ENCODE measurements around the gene AP4M1. TPM values are rescaled to one million over a fixed set of nuclear protein-coding genes. Genes with fewer than 3 reads are reported as not detected.

Gene AP4M1
- total RNA-seq, 1 donor from 2014 or later, result 16.9 TPM

GRCh38 chr7:100154651-100155491, 53.4 kb downstream of the AP4M1 start:
- no peak for DNase-seq (ENCODE audit: low spot score)
- peaks cover 35% of the 10 kb centered on the region for H3K4me1 Mint-ChIP-seq (ENCODE audit: low read depth)
- H3K27me3 Mint-ChIP-seq (ENCODE audit: low read depth), result no peaks in the 10 kb centered on the region
- peaks cover 7% of the 10 kb centered on the region for H3K36me3 Mint-ChIP-seq (ENCODE audit: low read depth)
- H3K4me3 Mint-ChIP-seq (ENCODE audit: unreplicated experiment), result no peak overlapping the region
- H3K9me3 Mint-ChIP-seq (ENCODE audit: low read depth), result no peaks in the 10 kb centered on the region
- peak overlapping the region; percentile 45 for H3K27ac Mint-ChIP-seq (ENCODE audit: unreplicated experiment)
- TF ChIP-seq CTCF (IDR thresholded peaks at IDR 0.05), result no peak

GRCh38 chr7:100155553-100156317, 54.3 kb downstream of the AP4M1 start:
- Mint-ChIP-seq H3K9me3 (ENCODE audit: low read depth) (no peaks in the 10 kb centered on the region), H3K36me3 (ENCODE audit: low read depth) (peaks cover 7% of the 10 kb centered on the region), H3K27me3 (ENCODE audit: low read depth) (no peaks in the 10 kb centered on the region), H3K4me1 (ENCODE audit: low read depth) (peaks cover 28% of the 10 kb centered on the region), H3K27ac (ENCODE audit: unreplicated experiment) (no peak overlapping the region), H3K4me3 (ENCODE audit: unreplicated experiment) (no peak overlapping the region)
- DNase-seq (ENCODE audit: low spot score), result no peak
- TF ChIP-seq CTCF (IDR thresholded peaks at IDR 0.05), result no peak

GRCh38 chr7:100156331-100157068, 55.1 kb downstream of the AP4M1 start:
- DNase-seq (ENCODE audit: low spot score), result no peak
- Mint-ChIP-seq H3K36me3 (ENCODE audit: low read depth) (peaks cover 7% of the 10 kb centered on the region), H3K9me3 (ENCODE audit: low read depth) (no peaks in the 10 kb centered on the region), H3K4me3 (ENCODE audit: unreplicated experiment) (peak overlapping the region; percentile 75), H3K4me1 (ENCODE audit: low read depth) (peaks cover 28% of the 10 kb centered on the region), H3K27me3 (ENCODE audit: low read depth) (no peaks in the 10 kb centered on the region), H3K27ac (ENCODE audit: unreplicated experiment) (peak overlapping the region; percentile 69)
- TF ChIP-seq CTCF (IDR thresholded peaks at IDR 0.05), result no peak

GRCh38 chr7:100157069-100157333, 55.6 kb downstream of the AP4M1 start:
- H3K9me3 Mint-ChIP-seq (ENCODE audit: low read depth), result no peaks in the 10 kb centered on the region
- TF ChIP-seq CTCF (IDR thresholded peaks at IDR 0.05), result no peak
- peak overlapping the region; percentile 76 for H3K27ac Mint-ChIP-seq (ENCODE audit: unreplicated experiment)
- peaks cover 28% of the 10 kb centered on the region for H3K4me1 Mint-ChIP-seq (ENCODE audit: low read depth)
- no peaks in the 10 kb centered on the region for H3K27me3 Mint-ChIP-seq (ENCODE audit: low read depth)
- H3K36me3 Mint-ChIP-seq (ENCODE audit: low read depth), result peaks cover 7% of the 10 kb centered on the region
- DNase-seq (ENCODE audit: low spot score), result no peak
- H3K4me3 Mint-ChIP-seq (ENCODE audit: unreplicated experiment), result peak overlapping the region; percentile 75

Measured in chondrocyte (in vitro differentiated cells).